RWPE1 (cell line): Measurements from ENCODE around the gene CACNA2D4.

ENCODE experiments used
- CTCF ChIA-PET: fragments of 350-600 bp; sonication (Branson Sonifier 250); formaldehyde crosslinking; extraction: SDS; loops from one replicate; lab custom pipeline; 2021; lab: Yijun Ruan, JAX
- POLR2A ChIA-PET: fragments of 400-600 bp; formaldehyde crosslinking; extraction: SDS; loops from one replicate; lab custom pipeline; 2020; ENCODE audit warnings: antibody characterized with exemption; ENCODE audit not compliant: low non-redundant PET; lab: Yijun Ruan, JAX
- DNase-seq: peaks from one replicate; pipeline ENCODE4 v3.0.0; 2012; ENCODE audit warnings: low spot score
- H3K27ac ChIP-seq: fragments of 450-650 bp; 2 replicates; pipeline ENCODE4 v1.5.1; 2017
- TF ChIP-seq, protein P1 (sequence below): fragments of 450-650 bp; conservative IDR thresholded peaks from 2 replicates; pipeline ENCODE4 v1.5.1; 2017; ENCODE audit warnings: low read depth, mild to moderate bottlenecking

The CACNA2D4 gene

GRCh38 chr12:1825382-1826102 is 92.9 kb downstream of the CACNA2D4 start:
- H3K27ac ChIP-seq: no peak overlapping the region
- DNase-seq: no peak
- POLR2A ChIA-PET: no interaction called here
- CTCF ChIA-PET: no interaction called here
- TF ChIP-seq, protein P1, sequence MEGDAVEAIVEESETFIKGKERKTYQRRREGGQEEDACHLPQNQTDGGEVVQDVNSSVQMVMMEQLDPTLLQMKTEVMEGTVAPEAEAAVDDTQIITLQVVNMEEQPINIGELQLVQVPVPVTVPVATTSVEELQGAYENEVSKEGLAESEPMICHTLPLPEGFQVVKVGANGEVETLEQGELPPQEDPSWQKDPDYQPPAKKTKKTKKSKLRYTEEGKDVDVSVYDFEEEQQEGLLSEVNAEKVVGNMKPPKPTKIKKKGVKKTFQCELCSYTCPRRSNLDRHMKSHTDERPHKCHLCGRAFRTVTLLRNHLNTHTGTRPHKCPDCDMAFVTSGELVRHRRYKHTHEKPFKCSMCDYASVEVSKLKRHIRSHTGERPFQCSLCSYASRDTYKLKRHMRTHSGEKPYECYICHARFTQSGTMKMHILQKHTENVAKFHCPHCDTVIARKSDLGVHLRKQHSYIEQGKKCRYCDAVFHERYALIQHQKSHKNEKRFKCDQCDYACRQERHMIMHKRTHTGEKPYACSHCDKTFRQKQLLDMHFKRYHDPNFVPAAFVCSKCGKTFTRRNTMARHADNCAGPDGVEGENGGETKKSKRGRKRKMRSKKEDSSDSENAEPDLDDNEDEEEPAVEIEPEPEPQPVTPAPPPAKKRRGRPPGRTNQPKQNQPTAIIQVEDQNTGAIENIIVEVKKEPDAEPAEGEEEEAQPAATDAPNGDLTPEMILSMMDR: no peak

DNA sequence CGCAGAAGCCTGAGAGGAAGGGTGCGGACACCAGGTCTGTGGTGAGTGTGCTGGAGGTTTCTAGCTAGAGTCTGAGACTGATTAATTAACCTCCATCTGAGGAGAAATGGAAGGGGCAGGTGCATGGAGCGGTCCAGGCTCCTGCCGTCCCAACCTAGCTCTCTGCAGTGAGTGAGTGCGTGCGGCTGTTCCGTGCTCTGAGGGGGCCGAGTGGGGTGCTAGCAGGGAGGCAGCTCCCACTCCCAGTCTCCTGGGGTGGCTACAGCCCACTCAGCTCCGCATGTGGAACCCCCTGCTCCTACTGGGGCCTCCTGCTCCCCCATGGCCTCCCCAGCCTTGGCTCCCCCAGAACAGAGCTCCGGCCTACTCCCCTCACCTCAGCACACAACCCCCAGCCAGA is 95.2 kb downstream of the CACNA2D4 start:
- ChIA-PET CTCF (interaction anchor here (0.6 to 1.2 kb wide), 2 partner anchors 117 to 818 kb away, joined by 3 to 7 read pairs; no protein-coding TSS in a partner anchor), POLR2A (no interaction called here)
- no peak overlapping the region for H3K27ac ChIP-seq
- TF ChIP-seq, protein P1: no peak
- no peak for DNase-seq

DNA sequence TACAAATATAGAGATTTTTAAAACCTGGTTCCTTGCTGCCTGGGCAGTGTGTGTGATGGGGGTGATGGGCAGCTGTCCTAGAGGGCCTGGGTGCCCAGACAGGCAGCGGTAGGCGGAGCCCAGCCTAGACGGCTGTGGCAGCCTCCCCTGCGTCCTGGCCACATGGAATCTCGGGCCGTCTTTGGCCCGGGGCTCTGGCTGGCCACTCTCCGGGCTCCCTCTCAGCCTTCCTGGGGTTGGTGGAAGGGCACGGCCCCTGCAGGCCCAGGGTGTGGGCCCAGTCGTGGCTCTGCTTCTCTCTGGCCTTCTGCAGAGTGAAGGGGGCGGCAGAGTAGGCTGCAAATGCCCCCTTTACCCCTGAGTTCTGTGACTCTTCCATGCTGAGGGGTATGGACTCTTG is 95.8 kb downstream of the CACNA2D4 start:
- POLR2A ChIA-PET: no interaction called here
- no peak overlapping the region for H3K27ac ChIP-seq
- TF ChIP-seq, protein P1: no peak
- DNase-seq: no peak
- CTCF ChIA-PET: interaction anchor here (1.2 kb wide), 1 partner anchor 117 kb away, joined by 7 read pairs; no protein-coding TSS in a partner anchor

GRCh38 chr12:1821805-1822204 is 96.6 kb downstream of the CACNA2D4 start:
- H3K27ac ChIP-seq: no peak overlapping the region
- CTCF ChIA-PET: no interaction called here
- DNase-seq: no peak
- TF ChIP-seq, protein P1: no peak
- POLR2A ChIA-PET: interaction anchor here (0.6 kb wide), 1 partner anchor 1134 kb away, joined by 3 read pairs; no protein-coding TSS in a partner anchor

DNA sequence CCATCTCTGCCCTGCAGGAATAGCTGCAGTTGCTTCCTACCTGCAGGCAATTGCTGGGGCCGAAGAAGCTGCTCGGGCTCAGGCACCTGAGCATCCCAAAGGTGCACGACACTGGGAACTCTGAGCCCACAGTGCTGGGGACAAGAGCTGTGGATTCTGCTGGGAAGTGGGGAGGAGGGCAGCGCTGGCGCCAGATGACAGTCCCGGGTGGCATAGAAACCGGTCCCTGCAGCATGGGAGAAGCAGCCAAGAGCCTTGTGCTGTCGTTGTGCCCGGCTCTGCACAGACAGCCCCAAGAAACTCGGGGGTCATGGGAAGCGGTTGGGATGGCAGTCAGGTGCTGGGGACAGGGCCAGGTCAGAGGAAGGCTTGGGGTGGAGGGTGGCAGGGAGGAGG is 97.6 kb downstream of the CACNA2D4 start:
- ChIA-PET CTCF (interaction anchor here (0.7 kb wide), 1 partner anchor 305 kb away, joined by 3 read pairs; no protein-coding TSS in a partner anchor), POLR2A (no interaction called here)
- TF ChIP-seq, protein P1: no peak
- no peak for DNase-seq
- no peak overlapping the region for H3K27ac ChIP-seq

DNA sequence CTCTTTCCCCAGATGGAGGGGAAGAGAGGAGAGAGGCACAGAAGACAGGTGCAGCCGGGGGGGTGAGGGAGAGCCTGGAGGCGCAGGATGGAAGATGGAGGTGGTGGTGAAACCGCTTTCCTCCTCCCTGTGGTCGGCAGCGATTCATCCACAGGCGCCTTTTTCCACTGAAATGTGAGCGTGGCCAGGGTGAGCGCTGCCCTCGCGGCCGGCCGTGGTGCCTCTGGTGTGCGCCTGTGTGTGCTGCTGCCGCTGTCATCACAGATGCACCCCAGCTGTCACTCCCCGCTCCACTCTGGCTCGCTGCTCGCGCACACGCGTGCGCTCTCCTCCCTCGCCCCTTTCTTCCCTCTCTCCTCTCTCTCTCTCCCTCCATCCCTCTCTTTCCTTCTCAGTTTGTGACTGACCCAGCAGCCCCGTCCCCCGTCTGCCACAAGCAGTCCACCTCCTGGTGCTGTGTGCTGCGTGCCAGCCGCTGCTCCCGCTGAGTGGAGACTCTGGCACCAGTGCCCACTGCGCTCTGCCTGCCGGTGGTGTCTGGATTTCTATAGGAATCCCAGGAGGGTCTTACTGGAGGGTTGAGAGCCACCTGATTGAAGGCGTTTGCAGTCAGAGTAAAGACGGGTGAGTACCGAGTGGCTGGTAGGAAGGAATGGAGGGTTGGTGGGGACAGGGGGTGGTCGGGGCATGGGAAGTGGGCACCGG is 98.1 kb downstream of the CACNA2D4 start, which contains the start of gene LRTM2:
TSS of gene LRTM2 (plus strand) at position 375 of the 705 bp plus-strand sequence. CDS start 7,584 bp downstream, outside the sequence.
- CTCF ChIA-PET: interaction anchor here (0.7 kb wide), 1 partner anchor 305 kb away, joined by 3 read pairs; no protein-coding TSS in a partner anchor
- TF ChIP-seq, protein P1: no peak
- no peak for DNase-seq
- POLR2A ChIA-PET: no interaction called here
- no peak within 1 kb of the TSS for H3K27ac ChIP-seq
